GM21529 (cell line): Measurements from ENCODE around the gene ADSS1.

Experiments
- ATAC-seq: cut with Tn5 transposase; IDR thresholded peaks from one replicate; pipeline ENCODE4 v1.9.1; 2021; ENCODE audit not compliant: unreplicated experiment

The ADSS1 gene

GRCh38 chr14:104778694-104779331 lies 54.8 kb downstream of the ADSS1 start:
- no peak for ATAC-seq

GRCh38 chr14:104779776-104780512 lies 55.9 kb downstream of the ADSS1 start:
- no peak for ATAC-seq

- ATAC-seq = no peak
These were observed 56.5 kb downstream of the ADSS1 start for GRCh38 chr14:104780513-104781030.

- no peak for ATAC-seq
These were observed 57.4 kb downstream of the ADSS1 start for GRCh38 chr14:104781271-104782077.

GRCh38 chr14:104782086-104782807 lies 58.2 kb downstream of the ADSS1 start:
- ATAC-seq = no peak

GRCh38 chr14:104782808-104783139 lies 58.7 kb downstream of the ADSS1 start:
- no peak for ATAC-seq

- ATAC-seq = no peak
These were observed 59.6 kb downstream of the ADSS1 start for GRCh38 chr14:104783484-104784217.

- ATAC-seq = no peak
These were observed 60.2 kb downstream of the ADSS1 start for GRCh38 chr14:104784218-104784568.

- no peak for ATAC-seq
These were observed 61.0 kb downstream of the ADSS1 start for GRCh38 chr14:104784846-104785707.

- no peak for ATAC-seq
These were observed 61.7 kb downstream of the ADSS1 start for GRCh38 chr14:104785708-104786080.

- no peak for ATAC-seq
These were observed 62.1 kb downstream of the ADSS1 start for GRCh38 chr14:104786091-104786586.

GRCh38 chr14:104786726-104787675 lies 63.0 kb downstream of the ADSS1 start:
- no peak for ATAC-seq

- no peak for ATAC-seq
These were observed 63.7 kb downstream of the ADSS1 start for GRCh38 chr14:104787736-104788135.

- no peak for ATAC-seq
These were observed 64.3 kb downstream of the ADSS1 start for GRCh38 chr14:104788161-104788818.

- no peak for ATAC-seq
These were observed 65.0 kb downstream of the ADSS1 start for GRCh38 chr14:104788873-104789663.

- ATAC-seq = no peak
These were observed 66.0 kb downstream of the ADSS1 start for GRCh38 chr14:104789752-104790743.
